ENCODE measurements around the gene IL9.

GRCh38 chr5:135891791-135892190 lies 3.9 kb downstream of the IL9 start:
- TF ChIP-seq, protein P1, sequence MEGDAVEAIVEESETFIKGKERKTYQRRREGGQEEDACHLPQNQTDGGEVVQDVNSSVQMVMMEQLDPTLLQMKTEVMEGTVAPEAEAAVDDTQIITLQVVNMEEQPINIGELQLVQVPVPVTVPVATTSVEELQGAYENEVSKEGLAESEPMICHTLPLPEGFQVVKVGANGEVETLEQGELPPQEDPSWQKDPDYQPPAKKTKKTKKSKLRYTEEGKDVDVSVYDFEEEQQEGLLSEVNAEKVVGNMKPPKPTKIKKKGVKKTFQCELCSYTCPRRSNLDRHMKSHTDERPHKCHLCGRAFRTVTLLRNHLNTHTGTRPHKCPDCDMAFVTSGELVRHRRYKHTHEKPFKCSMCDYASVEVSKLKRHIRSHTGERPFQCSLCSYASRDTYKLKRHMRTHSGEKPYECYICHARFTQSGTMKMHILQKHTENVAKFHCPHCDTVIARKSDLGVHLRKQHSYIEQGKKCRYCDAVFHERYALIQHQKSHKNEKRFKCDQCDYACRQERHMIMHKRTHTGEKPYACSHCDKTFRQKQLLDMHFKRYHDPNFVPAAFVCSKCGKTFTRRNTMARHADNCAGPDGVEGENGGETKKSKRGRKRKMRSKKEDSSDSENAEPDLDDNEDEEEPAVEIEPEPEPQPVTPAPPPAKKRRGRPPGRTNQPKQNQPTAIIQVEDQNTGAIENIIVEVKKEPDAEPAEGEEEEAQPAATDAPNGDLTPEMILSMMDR (IDR thresholded peaks at IDR 0.05): no peak
- TF ChIP-seq POLR2A (IDR thresholded peaks at IDR 0.05): no peak
